HG03135 (cell line): ENCODE results near the gene CRIM1.

Experiments
- ATAC-seq: cut with Tn5 transposase; IDR thresholded peaks from one replicate; pipeline ENCODE4 v1.9.1; 2021; ENCODE audit warnings: mild to moderate bottlenecking, moderate library complexity; ENCODE audit not compliant: unreplicated experiment

CRIM1 gene

GRCh38 chr2:36540986-36541754 is 185.6 kb downstream of the CRIM1 start:
- no peak for ATAC-seq

GRCh38 chr2:36541891-36542595 is 186.5 kb downstream of the CRIM1 start:
- no peak for ATAC-seq

GRCh38 chr2:36544638-36545338 is 189.2 kb downstream of the CRIM1 start:
- no peak for ATAC-seq

- no peak for ATAC-seq
These were observed 190.4 kb downstream of the CRIM1 start for GRCh38 chr2:36545871-36546416.

- no peak for ATAC-seq
These were observed 192.3 kb downstream of the CRIM1 start for GRCh38 chr2:36547906-36548305.

- no peak for ATAC-seq
These were observed 193.6 kb downstream of the CRIM1 start for GRCh38 chr2:36549165-36549574.

- ATAC-seq = no peak
These were observed 194.4 kb downstream of the CRIM1 start for GRCh38 chr2:36550006-36550405.

GRCh38 chr2:36553683-36554082 is 198.1 kb downstream of the CRIM1 start:
- no peak for ATAC-seq

- ATAC-seq = no peak
These were observed 199.0 kb downstream of the CRIM1 start for GRCh38 chr2:36554531-36554930.

- ATAC-seq = no peak
These were observed 200.2 kb downstream of the CRIM1 start for GRCh38 chr2:36555789-36556188.

- ATAC-seq = no peak
These were observed 201.3 kb downstream of the CRIM1 start for GRCh38 chr2:36556842-36557241.

- no peak for ATAC-seq
These were observed 203.8 kb downstream of the CRIM1 start for GRCh38 chr2:36559221-36559942.

GRCh38 chr2:36560726-36561125 is 205.1 kb downstream of the CRIM1 start:
- no peak for ATAC-seq

GRCh38 chr2:36561237-36561944 is 205.8 kb downstream of the CRIM1 start:
- no peak for ATAC-seq

GRCh38 chr2:36562240-36562639 is 206.7 kb downstream of the CRIM1 start:
- no peak for ATAC-seq

- no peak for ATAC-seq
These were observed 207.5 kb downstream of the CRIM1 start for GRCh38 chr2:36562973-36563532.

GRCh38 chr2:36564377-36564930 is 208.9 kb downstream of the CRIM1 start:
- no peak for ATAC-seq

GRCh38 chr2:36565712-36566111 is 210.1 kb downstream of the CRIM1 start:
- ATAC-seq = no peak

GRCh38 chr2:36566887-36567286 is 211.3 kb downstream of the CRIM1 start:
- ATAC-seq = no peak
